H9 (cell line): Measurements from ENCODE around the gene SLF1. TPM values are rescaled to one million over a fixed set of nuclear protein-coding genes. Genes with fewer than 3 reads are reported as not detected.

Experiments
- DNase-seq: peaks from one replicate; pipeline ENCODE4 v3.0.0-alpha.2; 2017
- H2AFZ ChIP-seq: one replicate; pipeline ENCODE4 v1.6.1; 2013; ENCODE audit warnings: mild to moderate bottlenecking, low read length, control low read depth, moderate library complexity
- H2AK5ac ChIP-seq: 2 replicates; pipeline ENCODE4 v1.6.1; 2013; ENCODE audit warnings: low read length, control low read depth, mixed read lengths; ENCODE audit not compliant: insufficient read length
- H2BK120ac ChIP-seq: one replicate; pipeline ENCODE4 v1.6.1; 2013; ENCODE audit warnings: low read depth, mild to moderate bottlenecking, low read length, control low read depth, inconsistent platforms; ENCODE audit not compliant: poor library complexity, severe bottlenecking
- H2BK12ac ChIP-seq: 2 replicates; pipeline ENCODE4 v1.6.1; 2013; ENCODE audit warnings: low read length, control low read depth, mixed read lengths, low read depth; ENCODE audit not compliant: insufficient read length
- H2BK15ac ChIP-seq: 2 replicates; pipeline ENCODE4 v1.6.1; 2013; ENCODE audit warnings: low read depth, low read length, control low read depth
- H2BK20ac ChIP-seq: one replicate; pipeline ENCODE4 v1.6.1; 2013; ENCODE audit warnings: low read depth, mild to moderate bottlenecking, low read length, control low read depth, inconsistent platforms; ENCODE audit not compliant: poor library complexity, severe bottlenecking
- H2BK5ac ChIP-seq: 2 replicates; pipeline ENCODE4 v1.6.1; 2013; ENCODE audit warnings: low read length, control low read depth, mixed read lengths; ENCODE audit not compliant: insufficient read length
- H3K14ac ChIP-seq: 2 replicates; pipeline ENCODE4 v1.6.1; 2013; ENCODE audit warnings: low read length, control low read depth; ENCODE audit not compliant: insufficient read depth
- H3K18ac ChIP-seq: 2 replicates; pipeline ENCODE4 v1.6.1; 2013; ENCODE audit warnings: low read depth, mild to moderate bottlenecking, mixed read lengths, low read length, control low read depth; ENCODE audit not compliant: insufficient read length
- H3K23ac ChIP-seq: 2 replicates; pipeline ENCODE4 v1.6.1; 2013; ENCODE audit warnings: low read length, control low read depth, mixed read lengths, low read depth; ENCODE audit not compliant: insufficient read length
- H3K23me2 ChIP-seq: 2 replicates; pipeline ENCODE4 v1.6.1; 2013; ENCODE audit warnings: low read depth, mild to moderate bottlenecking, mixed read lengths, low read length, control low read depth; ENCODE audit not compliant: insufficient read length, poor library complexity, severe bottlenecking
- H3K27ac ChIP-seq: 2 replicates; pipeline ENCODE4 v1.5.1; 2013; ENCODE audit warnings: low read length, control low read depth, mixed read lengths, low read depth; ENCODE audit not compliant: insufficient read length
- H3K27me3 ChIP-seq: 2 replicates; pipeline ENCODE4 v1.6.1; 2013; ENCODE audit warnings: low read length, control low read depth, inconsistent platforms; ENCODE audit not compliant: insufficient read depth
- H3K4ac ChIP-seq: 2 replicates; pipeline ENCODE4 v1.6.1; 2013; ENCODE audit warnings: low read depth, mild to moderate bottlenecking, control low read depth, inconsistent platforms, low read length, moderate library complexity
- H3K4me1 ChIP-seq: 2 replicates; pipeline ENCODE4 v1.6.1; 2013; ENCODE audit warnings: low read length, control low read depth, inconsistent platforms; ENCODE audit not compliant: insufficient read depth
- H3K4me2 ChIP-seq: 2 replicates; pipeline ENCODE4 v1.6.1; 2013; ENCODE audit warnings: low read length, control low read depth, mixed read lengths; ENCODE audit not compliant: insufficient read length, insufficient read depth
- H3K56ac ChIP-seq: 2 replicates; pipeline ENCODE4 v1.6.1; 2013; ENCODE audit warnings: low read depth, mild to moderate bottlenecking, mixed read lengths, low read length, control low read depth; ENCODE audit not compliant: insufficient read length
- H3K79me1 ChIP-seq: 2 replicates; pipeline ENCODE4 v1.6.1; 2013; ENCODE audit warnings: low read depth, mild to moderate bottlenecking, moderate library complexity, low read length, control low read depth, inconsistent platforms; ENCODE audit not compliant: insufficient read depth, poor library complexity, severe bottlenecking
- H3K79me2 ChIP-seq: 2 replicates; pipeline ENCODE4 v1.6.1; 2013; ENCODE audit warnings: low read length, control low read depth, inconsistent platforms; ENCODE audit not compliant: insufficient read depth
- H3K9ac ChIP-seq: 2 replicates; pipeline ENCODE4 v1.6.1; 2013; ENCODE audit warnings: low read length, control low read depth, mixed read lengths; ENCODE audit not compliant: insufficient read length; ENCODE audit errors: extremely low read depth
- H3K9me3 ChIP-seq: one replicate; pipeline ENCODE4 v1.6.1; 2013; ENCODE audit warnings: low read depth, low read length, inconsistent platforms; ENCODE audit not compliant: control insufficient read depth
- H3T11ph ChIP-seq: one replicate; pipeline ENCODE4 v1.6.1; 2013; ENCODE audit warnings: mild to moderate bottlenecking, low read length, control low read depth, inconsistent platforms
- H4K20me1 ChIP-seq: one replicate; pipeline ENCODE4 v1.6.1; 2013; ENCODE audit not compliant: control insufficient read depth, insufficient read length, insufficient read depth
- H4K5ac ChIP-seq: 2 replicates; pipeline ENCODE4 v1.6.1; 2013; ENCODE audit warnings: low read depth, mild to moderate bottlenecking, mixed read lengths, low read length, control low read depth; ENCODE audit not compliant: insufficient read length
- H4K8ac ChIP-seq: replicated peaks from 2 replicates; pipeline ENCODE4 v1.6.1; 2013; ENCODE audit warnings: low read length, control low read depth, mixed read lengths, low read depth; ENCODE audit not compliant: insufficient read length
- H4K91ac ChIP-seq: 2 replicates; pipeline ENCODE4 v1.6.1; 2013; ENCODE audit warnings: low read depth, mild to moderate bottlenecking, moderate library complexity, mixed read lengths, low read length, control low read depth; ENCODE audit not compliant: insufficient read length
- H3K27ac Mint-ChIP-seq, 3 experiments: 2 replicates in 2 of 3; 3 replicates in 1 of 3; pipeline ENCODE4 v1.8.0; 2020 to 2021; ENCODE audit warnings: mixed read lengths in 3 of 3, mild to moderate bottlenecking in 1 of 3, moderate library complexity in 1 of 3
- H3K27me3 Mint-ChIP-seq: 2 replicates; pipeline ENCODE4 v1.8.0; 2021; ENCODE audit warnings: low read depth, mild to moderate bottlenecking, moderate library complexity, mixed read lengths
- H3K36me3 Mint-ChIP-seq, 3 experiments: 2 replicates in 2 of 3; 3 replicates in 1 of 3; pipeline ENCODE4 v1.8.0; 2020 to 2021; ENCODE audit warnings: low read depth in 3 of 3, mixed read lengths in 3 of 3; ENCODE audit not compliant: insufficient read depth in 1 of 3
- H3K4me1 Mint-ChIP-seq, 2 experiments: 2 replicates each; pipeline ENCODE4 v1.8.0; 2020; ENCODE audit warnings: mixed read lengths in 2 of 2
- H3K4me3 Mint-ChIP-seq, 2 experiments: 2 replicates in 1 of 2; 3 replicates in 1 of 2; pipeline ENCODE4 v1.8.0; 2020 to 2021; ENCODE audit warnings: mild to moderate bottlenecking in 2 of 2, mixed read lengths in 2 of 2, moderate library complexity in 1 of 2
- H3K9me3 Mint-ChIP-seq, 2 experiments: 2 replicates in 1 of 2; 3 replicates in 1 of 2; pipeline ENCODE4 v1.8.0; 2020; ENCODE audit warnings: mild to moderate bottlenecking in 2 of 2, mixed read lengths in 2 of 2, moderate library complexity in 1 of 2
- CTCF ChIP-seq: fragments of 200-600 bp; sonication (generic); conservative IDR thresholded peaks from 3 replicates; pipeline ENCODE4 v1.8.0; 2021; ENCODE audit warnings: antibody characterized with exemption, mild to moderate bottlenecking
- WGBS: extraction: QIAGEN DNeasy Blood & Tissue Kit; methylation state at CpG from one replicate; pipeline ENCODE4 v1.1.7; 2013; ENCODE audit warnings: missing lambda C conversion rate, low lambda C conversion rate, mixed read lengths; ENCODE audit not compliant: insufficient read length; ENCODE audit errors: extremely low coverage; 5-methylcytosine and 5-hydroxymethylcytosine counted together
- total RNA-seq: library from RNA; stranded (reverse); gene quantifications from 2 replicates; pipeline ENCODE4 v1.2.1, GENCODE V29; 2021

SLF1 gene
- total RNA-seq, 1 experiment from 2014 or later, result 12.5 TPM

DNA sequence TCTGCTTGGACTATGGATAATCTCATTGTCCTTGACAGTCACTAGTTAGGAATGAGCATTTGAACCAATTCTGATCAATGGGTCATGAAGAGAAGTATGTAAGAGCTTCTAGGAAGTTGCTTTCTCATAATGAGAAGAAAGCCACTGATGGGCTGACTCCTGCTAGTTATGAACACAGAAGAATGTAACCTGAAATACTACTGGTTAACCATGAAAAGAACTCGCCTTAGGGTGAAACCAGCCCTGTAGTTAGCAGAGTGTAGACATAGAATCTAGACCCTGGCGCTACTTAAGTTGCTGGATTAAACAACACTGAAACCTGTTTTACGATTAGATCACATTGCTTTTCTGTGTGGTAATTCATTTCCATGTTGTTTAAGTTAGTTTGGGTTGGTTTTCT, 26.6 kb downstream of the SLF1 start:
- Histone ChIP-seq H3K18ac (no peak overlapping the region), H3K14ac (no peak overlapping the region), H4K91ac (no peak overlapping the region), H2BK5ac (no peak overlapping the region), H3K4ac (no peak overlapping the region), H4K20me1 (no peaks in the 10 kb centered on the region), H3K27me3 (no peaks in the 10 kb centered on the region), H3K79me2 (no peaks in the 10 kb centered on the region), H4K8ac (no peak overlapping the region), H2BK120ac (no peak overlapping the region), H3K27ac (no peak overlapping the region), H3K79me1 (peaks cover 3% of the 10 kb centered on the region), H3K56ac (no peak overlapping the region), H4K5ac (no peak overlapping the region), H3K9ac (no peak overlapping the region), H3K23me2 (no peaks in the 10 kb centered on the region), H2BK15ac (no peak overlapping the region), H3K9me3 (no peaks in the 10 kb centered on the region), H2BK12ac (no peak overlapping the region), H2AK5ac (no peak overlapping the region), H3K4me1 (no peaks in the 10 kb centered on the region), H3T11ph (no peak overlapping the region), H3K4me2 (no peak overlapping the region), H2AFZ (no peak overlapping the region), H3K23ac (no peak overlapping the region), H2BK20ac (no peak overlapping the region)
- no peaks in the 10 kb centered on the region for H3K4me1 Mint-ChIP-seq
- no peak overlapping the region for H3K27ac Mint-ChIP-seq
- no peaks in the 10 kb centered on the region for H3K27me3 Mint-ChIP-seq
- TF ChIP-seq CTCF, result no peak
- WGBS, result no CpG with 5 or more reads among the region's 3 CpGs
- DNase-seq, result no peak
- peaks cover 7 to 9% of the 10 kb centered on the region in 2 experiments for H3K9me3 Mint-ChIP-seq
- no peak overlapping the region for H3K4me3 Mint-ChIP-seq
- peaks cover 16 to 19% (median 16%) of the 10 kb centered on the region in 3 experiments for H3K36me3 Mint-ChIP-seq
